Measurements from ENCODE around the gene CD274. TPM values are rescaled to one million over a fixed set of nuclear protein-coding genes. Genes with fewer than 3 reads are reported as not detected.
"Not testable (repeated sequence)": the region's sequence is repeated elsewhere in the genome, so short reads cannot be mapped to it uniquely, and the experiment has no call there.

CD274 gene
- total RNA-seq, 1 experiment from 2014 or later: 2.6 TPM

GRCh38 chr9:5443850-5444249 is 6.5 kb upstream of the CD274 start:
- H3K36me3 Mint-ChIP-seq (ENCODE audit: insufficient read depth, unreplicated experiment): no peaks in the 10 kb centered on the region
- no TSS peak for BruUV-seq (replicated peaks)
- no peak for DNase-seq (ENCODE audit: unreplicated experiment)
- ChIA-PET POLR2A (interaction anchor here (0.7 to 1.2 kb wide), 2 partner anchors 46 to 459 kb away, joined by 3 read pairs; partner anchors contain the start of gene JAK2), CTCF (interaction anchor here (0.6 to 4.6 kb wide), 14 partner anchors 11 to 1552 kb away, joined by 3 to 33 read pairs (median 3); partner anchors contain the start of gene INSL6)
- H3K4me3 Mint-ChIP-seq (ENCODE audit: unreplicated experiment): no peak overlapping the region
- H3K27me3 Mint-ChIP-seq (ENCODE audit: insufficient read depth, unreplicated experiment): no peaks in the 10 kb centered on the region
- no peak for TF ChIP-seq CTCF (IDR thresholded peaks at IDR 0.05; ENCODE audit: unreplicated experiment)
- H3K4me1 Mint-ChIP-seq (ENCODE audit: insufficient read depth, unreplicated experiment): peaks cover 16% of the 10 kb centered on the region
- H3K27ac Mint-ChIP-seq (ENCODE audit: low read depth, unreplicated experiment): no peak overlapping the region
- intact Hi-C loops (cut with micrococcal nuclease): loop anchor here (5.0 kb wide), 2 partner anchors 457 to 1062 kb away; partner anchors contain the start of gene JAK2
- no peaks in the 10 kb centered on the region for H3K9me3 Mint-ChIP-seq (ENCODE audit: unreplicated experiment)

GRCh38 chr9:5445096-5445495 is 5.2 kb upstream of the CD274 start:
- H3K27ac Mint-ChIP-seq (ENCODE audit: low read depth, unreplicated experiment); BruUV-seq (replicated peaks); H3K4me3 Mint-ChIP-seq (ENCODE audit: unreplicated experiment): not testable (repeated sequence)

GRCh38 chr9:5445886-5446285 is 4.5 kb upstream of the CD274 start:
- CTCF ChIA-PET: interaction anchor here (0.5 to 1.3 kb wide), 3 partner anchors 144 to 634 kb away, joined by 4 to 6 read pairs (median 4); no protein-coding TSS in a partner anchor
- no peaks in the 10 kb centered on the region for H3K36me3 Mint-ChIP-seq (ENCODE audit: insufficient read depth, unreplicated experiment)
- no peak overlapping the region for H3K4me3 Mint-ChIP-seq (ENCODE audit: unreplicated experiment)

More at GRCh38 chr9:5445096-5445495, 5.2 kb upstream of the CD274 start:
- DNase-seq (ENCODE audit: unreplicated experiment); CTCF ChIA-PET; H3K36me3 Mint-ChIP-seq (ENCODE audit: insufficient read depth, unreplicated experiment); POLR2A ChIA-PET; H3K9me3 Mint-ChIP-seq (ENCODE audit: unreplicated experiment); H3K27me3 Mint-ChIP-seq (ENCODE audit: insufficient read depth, unreplicated experiment); intact Hi-C loops (cut with micrococcal nuclease): not testable (repeated sequence)
- peaks cover 22% of the 10 kb centered on the region for H3K4me1 Mint-ChIP-seq (ENCODE audit: insufficient read depth, unreplicated experiment)

GRCh38 chr9:5446451-5447236 is 3.7 kb upstream of the CD274 start:
- DNase-seq (ENCODE audit: unreplicated experiment): no peak
- Mint-ChIP-seq H3K27me3 (ENCODE audit: insufficient read depth, unreplicated experiment) (no peaks in the 10 kb centered on the region), H3K36me3 (ENCODE audit: insufficient read depth, unreplicated experiment) (no peaks in the 10 kb centered on the region), H3K9me3 (ENCODE audit: unreplicated experiment) (no peaks in the 10 kb centered on the region), H3K27ac (ENCODE audit: low read depth, unreplicated experiment) (no peak overlapping the region), H3K4me3 (ENCODE audit: unreplicated experiment) (no peak overlapping the region), H3K4me1 (ENCODE audit: insufficient read depth, unreplicated experiment) (peaks cover 22% of the 10 kb centered on the region)
- intact Hi-C loops (cut with micrococcal nuclease): no loop called here
- POLR2A ChIA-PET: no interaction called here
- TF ChIP-seq CTCF (IDR thresholded peaks at IDR 0.05; ENCODE audit: unreplicated experiment): no peak
- CTCF ChIA-PET: interaction anchor here (0.5 to 4.6 kb wide), 6 partner anchors 8 to 1501 kb away, joined by 3 to 58 read pairs (median 4); partner anchors contain the start of gene PLGRKT
- BruUV-seq (replicated peaks): no TSS peak

More at GRCh38 chr9:5445886-5446285, 4.5 kb upstream of the CD274 start:
- H3K27ac Mint-ChIP-seq (ENCODE audit: low read depth, unreplicated experiment): no peak overlapping the region
- no TSS peak for BruUV-seq (replicated peaks)
- TF ChIP-seq CTCF (IDR thresholded peaks at IDR 0.05; ENCODE audit: unreplicated experiment): no peak
- H3K27me3 Mint-ChIP-seq (ENCODE audit: insufficient read depth, unreplicated experiment): no peaks in the 10 kb centered on the region
- peaks cover 22% of the 10 kb centered on the region for H3K4me1 Mint-ChIP-seq (ENCODE audit: insufficient read depth, unreplicated experiment)
- DNase-seq (ENCODE audit: unreplicated experiment): no peak
- intact Hi-C loops (cut with micrococcal nuclease): no loop called here
- POLR2A ChIA-PET: no interaction called here
- no peaks in the 10 kb centered on the region for H3K9me3 Mint-ChIP-seq (ENCODE audit: unreplicated experiment)

All from MCF 10A (cell line).